OCI-LY3 (cell line): Measurements from ENCODE around the gene NPC1.

Experiments used
- H2AFZ ChIP-seq: fragments of 200-600, 300-600 bp; shearing (Covaris generic); 2 replicates; pipeline ENCODE4 v1.6.0; 2014; ENCODE audit warnings: antibody characterized with exemption, low read depth, low read length
- H3K27ac ChIP-seq: fragments of 200-600, 300-600 bp; sonication (generic); 2 replicates; pipeline ENCODE4 v1.5.1; 2014; ENCODE audit warnings: mild to moderate bottlenecking, low read length, moderate library complexity, mixed read lengths
- H3K27me3 ChIP-seq: fragments of 200-600, 300-600 bp; sonication (generic); 2 replicates; pipeline ENCODE4 v1.6.1; 2014; ENCODE audit warnings: low read depth, low read length, mixed read lengths
- H3K36me3 ChIP-seq: fragments of 200-600, 300-600 bp; sonication (generic); replicated peaks from 2 replicates; pipeline ENCODE3; 2014; ENCODE audit warnings: low read depth, low read length, mixed read lengths
- H3K4me1 ChIP-seq: fragments of 300-600, 200-600 bp; sonication (generic); 2 replicates; pipeline ENCODE4 v1.6.1; 2014; ENCODE audit warnings: low read length, mixed read lengths
- H3K4me2 ChIP-seq: fragments of 200-600, 300-600 bp; sonication (generic); 2 replicates; pipeline ENCODE4 v1.6.1; 2014; ENCODE audit warnings: low read length, mixed read lengths
- H3K4me3 ChIP-seq: fragments of 300-600, 200-600 bp; sonication (generic); 2 replicates; pipeline ENCODE4 v1.5.1; 2014; ENCODE audit warnings: antibody characterized with exemption, mild to moderate bottlenecking, low read length, moderate library complexity
- H3K79me2 ChIP-seq: fragments of 300-600, 200-600 bp; shearing (Covaris generic); 2 replicates; pipeline ENCODE4 v1.6.1; 2014; ENCODE audit warnings: mild to moderate bottlenecking, low read length, mixed read lengths
- H3K9ac ChIP-seq: fragments of 300-600, 200-600 bp; shearing (Covaris generic); 2 replicates; pipeline ENCODE4 v1.6.0; 2014; ENCODE audit warnings: mild to moderate bottlenecking, low read length, moderate library complexity
- H3K9me3 ChIP-seq: fragments of 200-600, 300-600 bp; shearing (Covaris generic); 2 replicates; pipeline ENCODE4 v1.6.1; 2014; ENCODE audit warnings: low read length, mixed read lengths; ENCODE audit not compliant: insufficient read depth
- H4K20me1 ChIP-seq: fragments of 200-600, 300-600 bp; sonication (generic); 2 replicates; pipeline ENCODE4 v1.6.1; 2016; ENCODE audit warnings: low read length, mixed read lengths; ENCODE audit not compliant: insufficient read depth
- CTCF ChIP-seq: fragments of 200-600, 300-600 bp; sonication (generic); IDR thresholded peaks from 2 replicates; pipeline ENCODE4 v1.5.1; 2014; ENCODE audit warnings: antibody characterized with exemption, low read length, low read depth
- EZH2phosphoT487 ChIP-seq: fragments of 200-600 bp; shearing (Covaris generic); IDR thresholded peaks from 2 replicates; pipeline ENCODE4 v1.6.1; 2018; ENCODE audit warnings: antibody characterized with exemption, mixed run types, low read depth

NPC1 gene

DNA sequence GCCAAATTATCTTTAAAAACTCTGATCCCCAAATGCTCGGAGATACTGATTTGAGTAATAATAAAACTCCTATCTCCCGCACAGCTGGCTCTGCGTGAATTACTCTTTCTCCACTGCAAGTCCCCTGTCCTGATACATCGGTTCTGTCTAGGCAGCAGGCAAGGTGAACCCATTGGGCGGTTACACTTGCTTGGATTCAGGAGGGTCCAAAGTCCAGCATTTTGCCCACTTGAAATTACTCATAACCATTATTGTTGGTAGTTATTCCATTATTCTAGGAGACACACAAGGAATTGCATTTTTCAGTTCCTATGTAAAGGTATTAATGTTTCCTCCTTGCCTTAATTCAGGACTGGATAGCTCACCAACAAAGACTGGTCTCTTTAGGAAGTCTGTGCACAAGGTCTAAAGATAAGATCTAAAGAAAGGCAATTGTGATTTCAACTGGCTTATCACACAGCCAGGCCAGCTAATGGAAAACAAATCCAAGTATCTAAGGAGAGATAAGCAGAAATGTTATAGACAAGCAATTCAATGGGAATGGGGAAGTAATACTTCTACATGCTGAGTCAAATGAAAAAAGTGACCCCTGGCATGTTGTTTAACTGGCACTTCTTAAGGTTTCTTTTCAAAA, 23.2 kb upstream of the NPC1 start:
- H2AFZ ChIP-seq, result no peak overlapping the region
- H3K36me3 ChIP-seq, result no peaks in the 10 kb centered on the region
- no peaks in the 10 kb centered on the region for H3K79me2 ChIP-seq
- H3K4me3 ChIP-seq, result no peak overlapping the region
- H3K4me2 ChIP-seq, result no peak overlapping the region
- no peaks in the 10 kb centered on the region for H4K20me1 ChIP-seq
- H3K4me1 ChIP-seq, result peaks cover 11% of the 10 kb centered on the region
- no peak for TF ChIP-seq EZH2phosphoT487
- TF ChIP-seq CTCF, result no peak
- no peak overlapping the region for H3K27ac ChIP-seq
- no peaks in the 10 kb centered on the region for H3K9me3 ChIP-seq
- no peak overlapping the region for H3K9ac ChIP-seq
- H3K27me3 ChIP-seq, result no peaks in the 10 kb centered on the region

GRCh38 chr18:23608211-23608610, 21.9 kb upstream of the NPC1 start:
- Histone ChIP-seq H3K27ac (no peak overlapping the region), H4K20me1 (no peaks in the 10 kb centered on the region), H3K79me2 (no peaks in the 10 kb centered on the region), H2AFZ (no peak overlapping the region), H3K27me3 (no peaks in the 10 kb centered on the region), H3K36me3 (no peaks in the 10 kb centered on the region), H3K9ac (no peak overlapping the region), H3K4me3 (no peak overlapping the region), H3K4me2 (no peak overlapping the region), H3K4me1 (peaks cover 11% of the 10 kb centered on the region), H3K9me3 (no peaks in the 10 kb centered on the region)
- TF ChIP-seq CTCF (no peak), EZH2phosphoT487 (no peak)

DNA sequence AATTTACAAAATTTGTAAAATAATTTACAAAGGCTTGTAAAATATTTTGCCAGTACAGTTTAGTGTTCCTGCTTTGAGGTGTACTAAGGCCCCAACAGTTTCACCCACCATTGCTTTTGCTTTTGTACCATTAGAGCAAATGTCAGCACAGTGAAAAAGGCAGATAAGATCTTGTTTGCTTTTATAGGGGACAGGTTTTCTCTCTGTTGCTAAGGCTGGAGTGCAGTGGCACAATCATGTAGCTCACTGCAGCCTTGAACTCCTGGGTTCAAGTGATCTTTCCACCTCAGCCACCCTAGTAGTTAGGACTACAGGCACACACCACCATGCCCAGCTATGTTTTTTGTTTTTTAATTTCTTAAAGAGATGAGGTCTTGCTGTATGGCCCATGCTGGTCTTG, 19.6 kb upstream of the NPC1 start:
- Histone ChIP-seq H3K4me3 (no peak overlapping the region), H3K4me1 (peaks cover 7% of the 10 kb centered on the region), H2AFZ (no peak overlapping the region), H3K79me2 (no peaks in the 10 kb centered on the region), H3K9me3 (no peaks in the 10 kb centered on the region), H3K9ac (no peak overlapping the region), H3K36me3 (no peaks in the 10 kb centered on the region), H3K4me2 (no peak overlapping the region), H3K27me3 (peaks cover under 1% of the 10 kb centered on the region; the same call in 1 of the 2 replicates), H4K20me1 (no peaks in the 10 kb centered on the region), H3K27ac (no peak overlapping the region)
- TF ChIP-seq CTCF (no peak), EZH2phosphoT487 (no peak)

- no peak overlapping the region for H3K27ac ChIP-seq
- TF ChIP-seq CTCF, result no peak
- H3K79me2 ChIP-seq, result no peaks in the 10 kb centered on the region
- no peak overlapping the region for H3K4me2 ChIP-seq
- H3K9ac ChIP-seq, result no peak overlapping the region
- no peaks in the 10 kb centered on the region for H4K20me1 ChIP-seq
- H2AFZ ChIP-seq, result no peak overlapping the region
- H3K27me3 ChIP-seq, result peaks cover 8% of the 10 kb centered on the region; the same call in 1 of the 2 replicates
- no peaks in the 10 kb centered on the region for H3K9me3 ChIP-seq
- H3K4me1 ChIP-seq, result peaks cover 6% of the 10 kb centered on the region; the same call in 1 of the 2 replicates
- no peak overlapping the region for H3K4me3 ChIP-seq
- no peaks in the 10 kb centered on the region for H3K36me3 ChIP-seq
These were observed 13.5 kb upstream of the NPC1 start for GRCh38 chr18:23599809-23600208.
